GM23248 (cell line): ENCODE results near the gene LGI2.

ENCODE experiments used
- EZH2 ChIP-seq: fragments of 200-600 bp; sonication (generic); IDR thresholded peaks from 2 replicates; pipeline ENCODE4 v1.6.1; 2018; ENCODE audit warnings: antibody characterized with exemption, mild to moderate bottlenecking; ENCODE audit not compliant: insufficient read depth, poor library complexity, severe bottlenecking
- EZH2phosphoT487 ChIP-seq: fragments of 200-600 bp; sonication (generic); IDR thresholded peaks from 2 replicates; pipeline ENCODE4 v1.6.1; 2018; ENCODE audit warnings: antibody characterized with exemption, moderate library complexity, mild to moderate bottlenecking, low read depth; ENCODE audit not compliant: insufficient read depth

DNA sequence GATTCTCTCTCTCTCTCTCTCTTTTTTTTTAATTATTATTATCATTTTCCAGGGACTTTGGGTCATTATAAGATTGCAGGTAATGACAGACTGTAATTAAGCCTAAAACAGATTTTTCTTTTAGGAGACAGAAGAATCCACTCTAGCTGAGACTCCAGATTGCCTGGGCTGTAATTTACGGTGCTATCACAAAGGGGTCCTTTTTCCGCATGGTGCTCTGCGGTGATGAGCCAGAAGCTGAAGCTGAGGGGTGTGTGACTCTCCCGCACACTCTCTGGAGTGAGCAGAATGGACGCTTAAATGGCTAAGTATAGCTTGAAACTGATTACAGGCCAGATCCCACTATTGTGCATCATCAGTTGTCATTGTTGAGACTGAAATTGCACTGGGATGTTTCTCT is 50.0 kb downstream of the LGI2 start:
- TF ChIP-seq EZH2phosphoT487 = no peak
- no peak for TF ChIP-seq EZH2
